ENCODE data around the gene EMSY. TPM values are rescaled to one million over a fixed set of nuclear protein-coding genes. Genes with fewer than 3 reads are reported as not detected.

Gene EMSY
- total RNA-seq, 1 experiment from 2014 or later: 29.3 TPM

GRCh38 chr11:76426660-76427059 lies 18.2 kb upstream of the EMSY start:
- H3K18ac ChIP-seq (ENCODE audit: insufficient read length, low read depth, low read length): no peak overlapping the region
- no peak overlapping the region for H2BK12ac ChIP-seq (ENCODE audit: insufficient read length, low read depth, low read length)
- H3K27me3 ChIP-seq (ENCODE audit: insufficient read depth, low read length): no peaks in the 10 kb centered on the region
- H3K23me2 ChIP-seq (ENCODE audit: insufficient read length, low read depth, low read length, poor library complexity, severe bottlenecking): no peaks in the 10 kb centered on the region
- H3K9me3 ChIP-seq (ENCODE audit: control insufficient read depth, low read depth, low read length): no peaks in the 10 kb centered on the region
- Mint-ChIP-seq H3K4me3 (no peak overlapping the region), H3K36me3 (ENCODE audit: insufficient read depth in 1 of 3, low read depth in 3 of 3) (no peaks in the 10 kb centered on the region), H3K9me3 (no peaks in the 10 kb centered on the region), H3K27me3 (ENCODE audit: low read depth) (no peaks in the 10 kb centered on the region; the same call in 1 of the 2 replicates), H3K4me1 (peaks cover 3 to 4% of the 10 kb centered on the region in 2 experiments; a peak in 2 of 4 replicates), H3K27ac (no peak overlapping the region)
- no peak overlapping the region for H3K23ac ChIP-seq (ENCODE audit: insufficient read length, low read depth, low read length)
- no peak overlapping the region for H3K27ac ChIP-seq (ENCODE audit: insufficient read length, low read depth, low read length)
- TF ChIP-seq CTCF (conservative IDR thresholded peaks at IDR 0.05): no peak
- no peak overlapping the region for H3K56ac ChIP-seq (ENCODE audit: insufficient read length, low read depth, low read length)
- H3K9ac ChIP-seq (ENCODE audit: extremely low read depth, insufficient read length, low read length): no peak overlapping the region
- H2AFZ ChIP-seq (ENCODE audit: low read length): no peak overlapping the region
- H4K91ac ChIP-seq (ENCODE audit: insufficient read length, low read depth, low read length): no peak overlapping the region
- no peaks in the 10 kb centered on the region for H3K79me2 ChIP-seq (ENCODE audit: insufficient read depth, low read length)
- H4K8ac ChIP-seq (replicated peaks; ENCODE audit: insufficient read length, low read depth, low read length): no peak overlapping the region
- no peak overlapping the region for H4K5ac ChIP-seq (ENCODE audit: insufficient read length, low read depth, low read length)
- H3K4me2 ChIP-seq (ENCODE audit: insufficient read depth, insufficient read length, low read length): no peak overlapping the region
- no peak overlapping the region for H2BK15ac ChIP-seq (ENCODE audit: low read depth, low read length)
- H2BK20ac ChIP-seq (ENCODE audit: low read depth, low read length, poor library complexity, severe bottlenecking): no peak overlapping the region
- H3T11ph ChIP-seq (ENCODE audit: low read length): no peak overlapping the region
- H2BK120ac ChIP-seq (ENCODE audit: low read depth, low read length, poor library complexity, severe bottlenecking): no peak overlapping the region
- no peak overlapping the region for H2AK5ac ChIP-seq (ENCODE audit: insufficient read length, low read length)
- no peak overlapping the region for H3K4ac ChIP-seq (ENCODE audit: low read depth, low read length)
- H3K4me1 ChIP-seq (ENCODE audit: insufficient read depth, low read length): no peaks in the 10 kb centered on the region
- H3K14ac ChIP-seq (ENCODE audit: insufficient read depth, low read length): no peak overlapping the region
- DNase-seq: no peak
- no peak overlapping the region for H2BK5ac ChIP-seq (ENCODE audit: insufficient read length, low read length)
- H3K79me1 ChIP-seq (ENCODE audit: insufficient read depth, low read depth, low read length, poor library complexity, severe bottlenecking): no peaks in the 10 kb centered on the region
- H4K20me1 ChIP-seq (ENCODE audit: control insufficient read depth, insufficient read depth, insufficient read length): no peaks in the 10 kb centered on the region

All from H9 (cell line).